GM21723 (cell line): Measurements from ENCODE around the gene PCDHGA3.
"Not testable (repeated sequence)": the region's sequence is repeated elsewhere in the genome, so short reads cannot be mapped to it uniquely, and the experiment has no call there.

Source experiments
- ATAC-seq: cut with Tn5 transposase; IDR thresholded peaks from one replicate; pipeline ENCODE4 v1.9.1; 2021; ENCODE audit warnings: mild to moderate bottlenecking, moderate library complexity; ENCODE audit not compliant: unreplicated experiment

The PCDHGA3 gene

GRCh38 chr5:141346017-141346416 is 2.4 kb downstream of the PCDHGA3 start:
- not testable (repeated sequence) for ATAC-seq

GRCh38 chr5:141349917-141350619 is 6.4 kb downstream of the PCDHGA3 start, which contains the start of gene PCDHGB1:
Gene PCDHGB1, plus strand, starts transcription at chr5:141350099. Its CDS starts 162 bp downstream, at chr5:141350261.
- no peak for ATAC-seq

- no peak for ATAC-seq
Measured at GRCh38 chr5:141351591-141351990, 8.0 kb downstream of the PCDHGA3 start.

- no peak for ATAC-seq
Measured at GRCh38 chr5:141354900-141355469, 11.4 kb downstream of the PCDHGA3 start, which contains the start of gene PCDHGA4. Gene PCDHGA4, plus strand, starts transcription at chr5:141355021. Its CDS starts 87 bp downstream, at chr5:141355108.

GRCh38 chr5:141355641-141356040 is 12.0 kb downstream of the PCDHGA3 start:
- ATAC-seq: no peak

- ATAC-seq: no peak
Measured at GRCh38 chr5:141356133-141356532, 12.5 kb downstream of the PCDHGA3 start.

GRCh38 chr5:141356950-141357349 is 13.3 kb downstream of the PCDHGA3 start:
- ATAC-seq: no peak

GRCh38 chr5:141359790-141360426 is 16.3 kb downstream of the PCDHGA3 start, which contains the start of gene PCDHGB2:
Gene PCDHGB2, plus strand, starts transcription at chr5:141359994. Its CDS starts 142 bp downstream, at chr5:141360136.
- ATAC-seq: no peak

- ATAC-seq: no peak
Measured at GRCh38 chr5:141360685-141361084, 17.1 kb downstream of the PCDHGA3 start.

GRCh38 chr5:141362719-141363118 is 19.1 kb downstream of the PCDHGA3 start:
- ATAC-seq: no peak

- ATAC-seq: no peak
Measured at GRCh38 chr5:141363952-141364660, 20.5 kb downstream of the PCDHGA3 start, which contains the start of gene PCDHGA5. Gene PCDHGA5, plus strand, starts transcription at chr5:141364162. Its CDS starts 169 bp downstream, at chr5:141364331.

GRCh38 chr5:141366016-141366896 is 22.6 kb downstream of the PCDHGA3 start:
- no peak for ATAC-seq

GRCh38 chr5:141369994-141370848 is 26.6 kb downstream of the PCDHGA3 start, which contains the start of gene PCDHGB3:
Gene PCDHGB3, plus strand, starts transcription at chr5:141370242. Its CDS starts 153 bp downstream, at chr5:141370395.
- peak; percentile 97 for ATAC-seq

GRCh38 chr5:141371572-141372475 is 28.2 kb downstream of the PCDHGA3 start:
- no peak for ATAC-seq

GRCh38 chr5:141373673-141374317 is 30.2 kb downstream of the PCDHGA3 start, which contains the start of gene PCDHGA6:
Gene PCDHGA6, plus strand, starts transcription at chr5:141373891. Its CDS starts 193 bp downstream, at chr5:141374084.
- no peak for ATAC-seq

- ATAC-seq: no peak
Measured at GRCh38 chr5:141374627-141375026, 31.0 kb downstream of the PCDHGA3 start.

GRCh38 chr5:141375444-141376155 is 32.0 kb downstream of the PCDHGA3 start:
- not testable (repeated sequence) for ATAC-seq
